HG03571 (cell line): ENCODE data around the gene HGF.

Experiments
- ATAC-seq: cut with Tn5 transposase; IDR thresholded peaks from one replicate; pipeline ENCODE4 v1.9.1; 2021; ENCODE audit not compliant: unreplicated experiment

Gene HGF

GRCh38 chr7:81776948-81777630 is 7.2 kb upstream of the HGF start:
- ATAC-seq: no peak

GRCh38 chr7:81776161-81776560 is 6.3 kb upstream of the HGF start:
- no peak for ATAC-seq

GRCh38 chr7:81775560-81775959 is 5.7 kb upstream of the HGF start:
- no peak for ATAC-seq

GRCh38 chr7:81774551-81774950 is 4.7 kb upstream of the HGF start:
- ATAC-seq: no peak

GRCh38 chr7:81770728-81771223 is 929 bp upstream of the HGF start:
- no peak for ATAC-seq

GRCh38 chr7:81768951-81769778 is 682 bp downstream of the HGF start:
- no peak for ATAC-seq

GRCh38 chr7:81767926-81768325 is 1.9 kb downstream of the HGF start:
- ATAC-seq: no peak

GRCh38 chr7:81761821-81762220 is 8.0 kb downstream of the HGF start:
- ATAC-seq: no peak

- no peak for ATAC-seq
Measured at GRCh38 chr7:81761031-81761430, 8.8 kb downstream of the HGF start.

- ATAC-seq: no peak
Measured at GRCh38 chr7:81754918-81755696, 14.7 kb downstream of the HGF start.

- ATAC-seq: no peak
Measured at GRCh38 chr7:81753392-81753791, 16.5 kb downstream of the HGF start.

GRCh38 chr7:81752318-81752714 is 17.5 kb downstream of the HGF start:
- ATAC-seq: no peak

- ATAC-seq: no peak
Measured at GRCh38 chr7:81751619-81752317, 18.1 kb downstream of the HGF start.

GRCh38 chr7:81745637-81746036 is 24.2 kb downstream of the HGF start:
- ATAC-seq: no peak

- ATAC-seq: no peak
Measured at GRCh38 chr7:81744389-81744788, 25.5 kb downstream of the HGF start.

GRCh38 chr7:81743665-81744064 is 26.2 kb downstream of the HGF start:
- ATAC-seq: no peak

GRCh38 chr7:81743201-81743600 is 26.6 kb downstream of the HGF start:
- ATAC-seq: no peak

- ATAC-seq: no peak
Measured at GRCh38 chr7:81740403-81740802, 29.4 kb downstream of the HGF start.

- no peak for ATAC-seq
Measured at GRCh38 chr7:81736091-81736490, 33.8 kb downstream of the HGF start.

- ATAC-seq: no peak
Measured at GRCh38 chr7:81725812-81726127, 44.1 kb downstream of the HGF start.
